Mammary epithelial cell (primary cell): ENCODE results near the gene JMJD8.

Source experiments
- CTCF ChIP-seq, 2 donors: IDR thresholded peaks in 1 of 2; conservative IDR thresholded peaks in 1 of 2; 2 replicates each; pipeline ENCODE4 v1.5.1; 2011 to 2012; ENCODE audit warnings: inconsistent platforms in 2 of 2, low read length in 2 of 2, mild to moderate bottlenecking in 2 of 2, control low read depth in 1 of 2, low read depth in 1 of 2; ENCODE audit not compliant: insufficient read depth in 1 of 2; ENCODE audit errors: extremely low read depth in 1 of 2
- EZH2 ChIP-seq: IDR thresholded peaks from 2 replicates; pipeline ENCODE4 v1.6.1; 2012; ENCODE audit warnings: low read length, inconsistent platforms, borderline replicate concordance

GRCh38 chr16:679814-680624, 4.1 kb downstream of the JMJD8 start, which contains the start of gene STUB1:
- TF ChIP-seq CTCF (conservative IDR thresholded peaks at IDR 0.05 in 1 of 2, IDR thresholded peaks at IDR 0.05 in 1 of 2; ENCODE audit: extremely low read depth in 1 of 2, insufficient read depth in 1 of 2, low read depth in 1 of 2, low read length in 2 of 2) (no peak), EZH2 (no peak)
